HepG2 (cell line): ENCODE measurements around the gene PSMD3. TPM values are rescaled to one million over a fixed set of nuclear protein-coding genes. Genes with fewer than 3 reads are reported as not detected.
A peak's percentile ranks its signal among the peaks of the same experiment; 100 is the strongest.

Experiments
- AGO1 ChIP-seq: fragments of 200-400 bp; formaldehyde crosslinking; IDR thresholded peaks from 2 replicates; pipeline ENCODE4 v1.6.1; 2017; ENCODE audit warnings: mild to moderate bottlenecking, low read depth, low read length, moderate library complexity; ENCODE audit not compliant: poor library complexity, severe bottlenecking
- CBFB ChIP-seq: sonication (generic); formaldehyde crosslinking; IDR thresholded peaks from 2 replicates; pipeline ENCODE4 v1.4.0; 2020; ENCODE audit warnings: missing genetic modification reagents
- FOXK1 ChIP-seq: sonication (generic); formaldehyde crosslinking; IDR thresholded peaks from 2 replicates; pipeline ENCODE4 v1.4.0; 2020; ENCODE audit warnings: low read depth, missing genetic modification reagents, borderline replicate concordance
- KLF16 ChIP-seq, 2 experiments: sonication (generic) in 1 of 2; formaldehyde crosslinking in 1 of 2; IDR thresholded peaks; 2 replicates each; pipeline versions ENCODE4 v1.6.1 to v1.8.0; 2016 to 2023; ENCODE audit warnings: missing genetic modification reagents in 2 of 2, missing compliant biosample characterization in 1 of 2
- NFAT5 ChIP-seq: sonication (generic); formaldehyde crosslinking; IDR thresholded peaks from 2 replicates; pipeline ENCODE4 v1.4.0; 2020; ENCODE audit warnings: missing genetic modification reagents
- REPIN1 ChIP-seq: sonication (generic); formaldehyde crosslinking; IDR thresholded peaks from 2 replicates; pipeline ENCODE4 v1.8.0; 2022; ENCODE audit warnings: missing genetic modification reagents, low read depth, mild to moderate bottlenecking, borderline replicate concordance
- RNF2 ChIP-seq: fragments of 450-650 bp; conservative IDR thresholded peaks from 2 replicates; pipeline ENCODE4 v1.6.1; 2016; ENCODE audit warnings: low read depth
- SMC3 ChIP-seq: IDR thresholded peaks from 2 replicates; pipeline ENCODE4 v1.6.1; 2011; ENCODE audit warnings: low read length, improper control_type of control experiment
- STAT5B ChIP-seq: sonication (generic); formaldehyde crosslinking; IDR thresholded peaks from 2 replicates; pipeline ENCODE4 v1.4.0; 2020; ENCODE audit warnings: missing genetic modification reagents
- ZBTB39 ChIP-seq: sonication (generic); formaldehyde crosslinking; IDR thresholded peaks from 2 replicates; pipeline ENCODE4 v1.5.0; 2020; ENCODE audit warnings: missing genetic modification reagents
- ZNF343 ChIP-seq: sonication (generic); formaldehyde crosslinking; IDR thresholded peaks from 2 replicates; pipeline ENCODE4 v1.4.0; 2020; ENCODE audit warnings: mild to moderate bottlenecking, missing genetic modification reagents
- ZNF652 ChIP-seq: IDR thresholded peaks from 2 replicates; pipeline ENCODE4 v1.6.1; 2016; ENCODE audit warnings: low read depth, borderline replicate concordance
- ZNF704 ChIP-seq: sonication (generic); formaldehyde crosslinking; IDR thresholded peaks from 2 replicates; pipeline ENCODE4 v1.8.1; 2023; ENCODE audit warnings: mild to moderate bottlenecking, inconsistent platforms, moderate library complexity, missing genetic modification reagents, borderline replicate concordance
- ZNF792 ChIP-seq: IDR thresholded peaks from 2 replicates; pipeline ENCODE4 v1.6.1; 2016
- ZSCAN20 ChIP-seq: sonication (generic); formaldehyde crosslinking; IDR thresholded peaks from 2 replicates; pipeline ENCODE4 v1.4.0; 2020; ENCODE audit warnings: missing genetic modification reagents, mild to moderate bottlenecking, borderline replicate concordance
- ZSCAN9 ChIP-seq: IDR thresholded peaks from 2 replicates; pipeline ENCODE4 v1.6.1; 2016; ENCODE audit warnings: borderline replicate concordance
- polyA plus RNA-seq, 8 experiments: library from polyadenylated mRNA; depleted of rRNA in 3 of 8; stranded (reverse) in 7 of 8; unstranded in 1 of 8; fragments of >200 nt; fragmentation: Illumina TruSeq in 4 of 8; extraction: Trizol in 4 of 8; gene quantifications; 2 replicates each; pipeline versions ENCODE4 v1.2.1 to v1.2.3, GENCODE V29; 2011 to 2016; ENCODE audit warnings: low read depth in 4 of 8, missing spikeins in 1 of 8, mixed read lengths in 1 of 8; ENCODE audit not compliant: insufficient read depth in 1 of 8
- total RNA-seq, 5 experiments: library from RNA; depleted of rRNA; stranded (reverse); fragments of >200 nt; fragmentation: Illumina TruSeq; extraction: Trizol; gene quantifications; 2 replicates each; pipeline ENCODE4 v1.2.3, GENCODE V29; 2016; ENCODE audit warnings: low read depth in 1 of 5
- TF ChIP-seq, protein P1 (sequence below): sonication (generic); formaldehyde crosslinking; IDR thresholded peaks from 2 replicates; pipeline ENCODE4 v1.8.1; 2022; ENCODE audit warnings: low read depth, mild to moderate bottlenecking, missing genetic modification reagents

The PSMD3 gene
- total and polyA plus RNA-seq, 2 of the 13 experiments (the other 11 are each of a cell fraction or from before 2014, with no cell fraction given), result 97.4 to 146 TPM

- no peak for TF ChIP-seq KLF16 (CRISPR knock-in tag; IDR thresholded peaks at IDR 0.05)
- no peak for TF ChIP-seq RNF2
- no peak for TF ChIP-seq SMC3
- TF ChIP-seq AGO1, result no peak
- no peak for TF ChIP-seq STAT5B
- no peak for TF ChIP-seq ZNF652 (CRISPR knock-in tag)
- TF ChIP-seq ZNF343 (CRISPR knock-in tag), result no peak
- TF ChIP-seq REPIN1 (CRISPR knock-in tag), result no peak
- no peak for TF ChIP-seq CBFB
- no peak for TF ChIP-seq ZNF792 (CRISPR knock-in tag)
- TF ChIP-seq FOXK1, result no peak
- no peak for TF ChIP-seq ZSCAN9
- TF ChIP-seq NFAT5 (CRISPR knock-in tag), result peak; percentile 34; the same call in 1 of the 2 replicates
- TF ChIP-seq, protein P1, sequence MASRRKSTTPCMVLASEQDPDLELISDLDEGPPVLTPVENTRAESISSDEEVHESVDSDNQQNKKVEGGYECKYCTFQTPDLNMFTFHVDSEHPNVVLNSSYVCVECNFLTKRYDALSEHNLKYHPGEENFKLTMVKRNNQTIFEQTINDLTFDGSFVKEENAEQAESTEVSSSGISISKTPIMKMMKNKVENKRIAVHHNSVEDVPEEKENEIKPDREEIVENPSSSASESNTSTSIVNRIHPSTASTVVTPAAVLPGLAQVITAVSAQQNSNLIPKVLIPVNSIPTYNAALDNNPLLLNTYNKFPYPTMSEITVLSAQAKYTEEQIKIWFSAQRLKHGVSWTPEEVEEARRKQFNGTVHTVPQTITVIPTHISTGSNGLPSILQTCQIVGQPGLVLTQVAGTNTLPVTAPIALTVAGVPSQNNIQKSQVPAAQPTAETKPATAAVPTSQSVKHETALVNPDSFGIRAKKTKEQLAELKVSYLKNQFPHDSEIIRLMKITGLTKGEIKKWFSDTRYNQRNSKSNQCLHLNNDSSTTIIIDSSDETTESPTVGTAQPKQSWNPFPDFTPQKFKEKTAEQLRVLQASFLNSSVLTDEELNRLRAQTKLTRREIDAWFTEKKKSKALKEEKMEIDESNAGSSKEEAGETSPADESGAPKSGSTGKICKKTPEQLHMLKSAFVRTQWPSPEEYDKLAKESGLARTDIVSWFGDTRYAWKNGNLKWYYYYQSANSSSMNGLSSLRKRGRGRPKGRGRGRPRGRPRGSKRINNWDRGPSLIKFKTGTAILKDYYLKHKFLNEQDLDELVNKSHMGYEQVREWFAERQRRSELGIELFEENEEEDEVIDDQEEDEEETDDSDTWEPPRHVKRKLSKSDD (CRISPR knock-in tag), result no peak
- TF ChIP-seq ZNF704 (CRISPR knock-in tag), result no peak; the same call in 1 of the 2 replicates
- no peak for TF ChIP-seq ZSCAN20
- no peak for TF ChIP-seq ZBTB39 (CRISPR knock-in tag)
Measured at GRCh38 chr17:39951924-39952679, 28.5 kb upstream of the PSMD3 start (continued).
